ENCODE data around the gene SLAIN2.

The SLAIN2 gene

DNA sequence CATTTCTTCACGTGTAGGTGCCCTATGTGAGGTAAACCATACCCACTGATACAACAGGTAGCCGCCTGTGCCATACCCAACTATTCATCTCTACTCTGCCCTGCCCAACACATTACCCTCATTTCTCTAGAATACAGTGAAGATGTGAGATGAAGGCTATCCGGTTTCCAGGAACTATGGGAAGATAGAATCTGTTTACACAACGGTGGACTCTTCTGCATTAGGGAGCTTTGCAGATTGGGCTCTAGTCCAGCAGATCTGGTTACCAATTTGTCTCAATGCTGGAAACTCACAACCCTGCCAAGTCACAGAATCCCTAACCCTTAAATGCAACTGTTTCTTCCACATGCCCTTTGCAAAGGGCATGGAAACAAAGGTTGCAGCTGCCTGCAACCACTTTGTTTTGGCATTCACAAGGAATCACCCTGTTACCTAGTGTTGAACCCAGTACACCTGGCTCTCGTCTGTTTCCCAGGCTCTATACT, 6.4 kb upstream of the SLAIN2 start:
- no peak overlapping the region for H3K9ac ChIP-seq (ENCODE audit: low read depth, low read length)
- H3K36me3 ChIP-seq (ENCODE audit: insufficient read depth, low read length) = no peaks in the 10 kb centered on the region
- H3K9me3 ChIP-seq (replicated peaks; ENCODE audit: low read length) = no peaks in the 10 kb centered on the region
- H3K4me2 ChIP-seq (ENCODE audit: low read length) = no peak overlapping the region
- no peaks in the 10 kb centered on the region for H3K27me3 ChIP-seq (ENCODE audit: control insufficient read depth, insufficient read depth, low read length)
- H3K4me1 ChIP-seq (ENCODE audit: control insufficient read depth, insufficient read depth, low read length) = peaks cover 37% of the 10 kb centered on the region
- no peak overlapping the region for H3K4me3 ChIP-seq (ENCODE audit: low read length)

DNA sequence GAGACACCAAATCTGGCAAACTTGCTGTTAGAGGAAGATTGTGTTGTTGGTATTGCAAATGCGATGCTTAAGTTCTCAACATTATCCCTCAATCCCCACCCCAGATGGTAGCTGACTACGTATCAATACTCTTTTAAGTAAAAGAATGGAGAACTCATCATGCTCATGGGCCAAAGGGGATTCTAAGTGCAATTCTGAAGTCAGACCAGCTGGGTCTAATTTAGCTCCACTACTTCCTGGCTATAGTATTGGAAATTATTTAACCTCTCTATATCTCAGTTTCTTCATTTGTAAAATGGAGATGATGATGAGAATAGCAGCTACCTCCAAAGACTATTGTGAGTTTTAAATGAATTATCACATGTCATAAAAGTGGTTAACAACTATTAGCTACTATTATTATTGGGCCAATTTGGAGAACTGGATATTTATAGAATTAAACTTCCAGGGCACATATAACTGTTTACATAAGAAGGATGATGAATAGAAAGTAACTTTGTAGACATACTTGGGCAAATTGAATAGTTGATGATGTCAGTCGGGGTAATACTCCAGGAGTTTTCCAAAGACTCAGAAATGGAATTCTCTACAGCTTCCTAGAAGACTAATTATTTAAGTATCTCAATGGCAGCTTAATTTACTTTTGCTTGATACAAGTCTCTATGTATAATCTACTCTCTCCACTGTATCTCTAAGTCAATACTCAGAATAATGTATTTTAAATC, 5.0 kb upstream of the SLAIN2 start:
- no peaks in the 10 kb centered on the region for H3K27me3 ChIP-seq (ENCODE audit: control insufficient read depth, insufficient read depth, low read length)
- no peak overlapping the region for H3K4me3 ChIP-seq (ENCODE audit: low read length)
- peaks cover 30% of the 10 kb centered on the region for H3K4me1 ChIP-seq (ENCODE audit: control insufficient read depth, insufficient read depth, low read length)
- no peak overlapping the region for H3K4me2 ChIP-seq (ENCODE audit: low read length)
- no peaks in the 10 kb centered on the region for H3K36me3 ChIP-seq (ENCODE audit: insufficient read depth, low read length)
- H3K9me3 ChIP-seq (replicated peaks; ENCODE audit: low read length) = no peaks in the 10 kb centered on the region
- H3K9ac ChIP-seq (ENCODE audit: low read depth, low read length) = no peak overlapping the region

DNA sequence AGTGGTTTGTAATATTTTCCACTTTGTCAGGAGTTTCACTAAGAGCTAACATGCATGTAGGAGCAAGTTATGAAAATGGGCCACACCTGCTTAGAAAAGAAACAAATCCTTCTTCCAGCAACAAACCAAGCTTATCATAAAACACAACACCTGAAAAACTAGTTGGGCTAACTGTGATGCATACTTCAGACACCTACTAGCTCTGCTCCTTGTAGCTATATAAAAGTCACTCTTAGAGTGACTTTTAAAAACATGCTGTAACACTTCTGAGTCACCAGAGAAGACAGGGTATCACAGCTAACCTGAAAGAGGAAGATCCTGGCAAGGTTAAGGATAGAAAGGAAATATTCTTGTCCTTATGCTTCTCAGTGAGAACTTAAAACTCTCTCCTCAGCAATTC, 3.6 kb upstream of the SLAIN2 start:
- Histone ChIP-seq H3K9ac (ENCODE audit: low read depth, low read length) (no peak overlapping the region), H3K27me3 (ENCODE audit: control insufficient read depth, insufficient read depth, low read length) (no peaks in the 10 kb centered on the region)

DNA sequence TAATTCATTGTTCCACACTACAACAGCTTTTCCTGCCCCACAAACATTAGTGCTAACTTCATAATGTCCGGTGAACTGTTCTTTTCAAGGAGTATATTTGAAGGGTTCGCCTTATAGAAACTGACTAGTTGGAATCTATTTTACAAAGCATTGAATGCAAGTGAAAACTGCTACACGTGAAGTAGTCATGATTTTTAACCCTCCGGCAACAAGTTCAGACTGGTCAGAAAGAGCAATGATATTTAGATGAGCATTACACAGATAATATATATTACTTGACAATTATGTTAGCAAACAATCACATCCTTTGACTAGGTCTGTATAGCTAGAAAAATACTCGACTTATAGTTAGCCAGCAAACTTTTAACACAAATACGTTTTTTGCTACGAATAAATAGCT, 1.7 kb upstream of the SLAIN2 start:
- Histone ChIP-seq H3K9ac (ENCODE audit: low read depth, low read length) (peak overlapping the region; percentile 96), H3K4me3 (ENCODE audit: low read length) (peak overlapping the region; percentile 67), H3K9me3 (replicated peaks; ENCODE audit: low read length) (no peaks in the 10 kb centered on the region), H3K4me2 (ENCODE audit: low read length) (peak overlapping the region; percentile 86), H3K27me3 (ENCODE audit: control insufficient read depth, insufficient read depth, low read length) (no peaks in the 10 kb centered on the region), H3K36me3 (ENCODE audit: insufficient read depth, low read length) (no peaks in the 10 kb centered on the region), H3K4me1 (ENCODE audit: control insufficient read depth, insufficient read depth, low read length) (peaks cover 34% of the 10 kb centered on the region)

More for the DNA sequence above, 3.6 kb upstream of the SLAIN2 start:
- Histone ChIP-seq H3K4me1 (ENCODE audit: control insufficient read depth, insufficient read depth, low read length) (peaks cover 19% of the 10 kb centered on the region), H3K9me3 (replicated peaks; ENCODE audit: low read length) (no peaks in the 10 kb centered on the region), H3K4me3 (ENCODE audit: low read length) (no peak overlapping the region), H3K36me3 (ENCODE audit: insufficient read depth, low read length) (no peaks in the 10 kb centered on the region), H3K4me2 (ENCODE audit: low read length) (no peak overlapping the region)

DNA sequence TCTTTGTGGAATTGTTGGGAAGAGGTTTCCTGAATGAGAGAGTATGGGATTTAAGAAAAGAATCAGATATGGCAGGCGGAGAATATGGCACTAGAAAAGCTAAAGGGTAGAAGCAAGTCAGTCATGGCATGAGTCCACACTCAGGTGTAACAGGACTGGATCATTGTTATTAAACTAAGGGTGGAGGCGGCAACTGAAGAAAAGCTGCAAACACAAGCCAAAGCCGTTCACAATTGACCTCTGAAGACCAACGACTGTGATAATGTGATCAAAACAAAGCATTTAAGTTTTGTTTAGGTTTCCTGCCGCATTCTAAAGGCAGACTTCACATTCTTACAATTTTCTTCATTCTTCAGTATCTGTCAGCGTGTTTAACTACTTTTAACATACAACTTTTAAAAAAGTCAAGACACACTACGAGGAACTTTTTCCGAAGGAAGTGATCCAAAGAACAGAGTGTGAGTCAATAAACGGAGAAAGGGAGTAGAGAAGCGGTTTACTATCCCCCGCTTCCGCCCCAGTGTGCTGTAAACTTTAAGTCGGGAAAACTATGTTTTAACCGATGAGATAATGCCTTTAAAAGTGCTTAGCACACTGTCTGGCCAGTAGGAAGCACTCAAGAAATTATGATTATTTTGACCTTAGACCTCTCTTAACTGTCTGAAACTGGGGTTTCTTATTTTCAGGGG, 909 bp upstream of the SLAIN2 start:
- Histone ChIP-seq H3K4me3 (ENCODE audit: low read length) (peak overlapping the region; percentile 67), H3K9ac (ENCODE audit: low read depth, low read length) (peak overlapping the region; percentile 96), H3K4me1 (ENCODE audit: control insufficient read depth, insufficient read depth, low read length) (peaks cover 32% of the 10 kb centered on the region), H3K9me3 (replicated peaks; ENCODE audit: low read length) (no peaks in the 10 kb centered on the region), H3K36me3 (ENCODE audit: insufficient read depth, low read length) (no peaks in the 10 kb centered on the region), H3K4me2 (ENCODE audit: low read length) (peak overlapping the region; percentile 86), H3K27me3 (ENCODE audit: control insufficient read depth, insufficient read depth, low read length) (no peaks in the 10 kb centered on the region)

DNA sequence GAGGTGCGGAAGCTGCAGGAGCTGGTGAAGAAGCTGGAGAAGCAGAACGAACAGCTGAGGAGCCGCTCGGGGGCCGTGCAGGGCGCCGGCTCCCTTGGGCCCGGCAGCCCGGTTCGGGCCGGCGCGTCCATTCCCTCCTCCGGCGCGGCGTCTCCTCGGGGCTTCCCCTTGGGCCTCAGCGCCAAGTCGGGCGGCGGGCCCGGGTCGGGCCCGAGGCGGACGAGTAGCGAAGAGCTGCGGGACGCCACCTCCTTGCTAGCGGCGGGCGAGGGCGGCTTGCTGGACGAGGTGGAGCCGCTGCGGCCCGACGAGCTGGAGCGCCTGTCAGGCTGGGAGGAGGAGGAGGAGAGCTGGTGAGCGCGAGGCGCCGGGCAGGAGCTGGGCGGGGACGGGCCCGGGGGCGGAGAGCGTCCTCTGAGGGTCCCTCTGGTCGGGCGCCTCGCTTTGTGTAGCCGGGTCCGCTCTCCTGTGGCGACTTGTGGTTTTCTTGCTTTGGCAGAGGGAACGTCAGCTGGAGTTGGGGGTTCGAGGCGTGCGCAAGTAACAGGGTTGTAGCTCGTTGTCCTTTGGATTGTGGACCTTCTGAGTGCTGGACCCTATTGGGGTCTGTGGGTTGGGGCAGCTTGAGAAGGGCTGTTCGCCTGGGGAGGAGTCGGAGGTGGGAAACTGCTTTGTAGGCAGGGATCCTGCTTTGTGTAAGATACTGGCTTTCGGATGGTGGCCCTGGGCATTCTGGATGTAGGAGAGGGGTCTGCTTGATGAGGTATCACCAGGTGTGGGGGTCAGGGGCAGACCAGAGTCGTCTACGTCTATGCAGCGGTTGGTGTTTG, 662 bp downstream of the SLAIN2 start:
- peaks cover 45% of the 10 kb centered on the region for H3K4me1 ChIP-seq (ENCODE audit: control insufficient read depth, insufficient read depth, low read length)
- no peaks in the 10 kb centered on the region for H3K36me3 ChIP-seq (ENCODE audit: insufficient read depth, low read length)
- H3K4me3 ChIP-seq (ENCODE audit: low read length) = peak overlapping the region; percentile 82

DNA sequence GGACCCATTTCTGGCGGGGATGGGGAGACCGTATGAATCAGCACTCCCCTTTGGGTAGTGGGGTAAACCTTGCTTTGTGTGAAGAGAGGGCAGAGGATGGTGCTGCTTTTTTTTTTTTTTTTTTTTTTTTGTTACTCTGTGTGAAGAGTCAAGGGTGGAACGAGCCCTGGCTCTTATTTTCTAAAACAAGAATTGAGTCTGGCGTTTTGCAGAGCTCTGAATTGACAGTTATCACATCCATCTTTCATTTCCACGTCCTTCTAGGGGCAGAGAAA, 1.2 kb downstream of the SLAIN2 start:
- Histone ChIP-seq H3K4me1 (ENCODE audit: control insufficient read depth, insufficient read depth, low read length) (peaks cover 47% of the 10 kb centered on the region), H3K27me3 (ENCODE audit: control insufficient read depth, insufficient read depth, low read length) (no peaks in the 10 kb centered on the region), H3K9me3 (replicated peaks; ENCODE audit: low read length) (no peaks in the 10 kb centered on the region), H3K9ac (ENCODE audit: low read depth, low read length) (peak overlapping the region; percentile 99), H3K36me3 (ENCODE audit: insufficient read depth, low read length) (no peaks in the 10 kb centered on the region), H3K4me3 (ENCODE audit: low read length) (peak overlapping the region; percentile 82), H3K4me2 (ENCODE audit: low read length) (peak overlapping the region; percentile 84)

More for the DNA sequence above, 662 bp downstream of the SLAIN2 start:
- Histone ChIP-seq H3K4me2 (ENCODE audit: low read length) (peak overlapping the region; percentile 84), H3K27me3 (ENCODE audit: control insufficient read depth, insufficient read depth, low read length) (no peaks in the 10 kb centered on the region), H3K9me3 (replicated peaks; ENCODE audit: low read length) (no peaks in the 10 kb centered on the region), H3K9ac (ENCODE audit: low read depth, low read length) (peak overlapping the region; percentile 99)

DNA sequence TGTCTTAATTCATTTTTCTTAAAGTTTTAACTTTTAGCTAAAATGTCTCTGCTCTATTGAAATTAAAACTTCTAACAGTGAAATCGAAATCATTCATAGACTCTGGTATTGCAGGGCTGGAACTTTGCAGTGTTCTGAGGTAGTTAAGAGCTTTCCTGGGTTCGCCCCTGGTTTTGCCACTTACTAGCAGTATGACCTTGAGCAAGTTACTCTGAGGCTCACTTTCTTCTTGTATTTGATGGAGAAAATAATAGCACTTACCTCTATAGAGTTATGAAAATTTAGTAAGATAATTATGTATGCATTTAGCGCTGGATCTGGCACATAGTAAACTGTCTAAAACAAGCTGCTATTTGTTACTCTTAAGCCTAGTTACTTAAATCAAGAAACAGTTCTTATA, 1.7 kb downstream of the SLAIN2 start:
- Histone ChIP-seq H3K4me3 (ENCODE audit: low read length) (peak overlapping the region; percentile 82), H3K36me3 (ENCODE audit: insufficient read depth, low read length) (no peaks in the 10 kb centered on the region), H3K4me1 (ENCODE audit: control insufficient read depth, insufficient read depth, low read length) (peaks cover 44% of the 10 kb centered on the region), H3K4me2 (ENCODE audit: low read length) (peak overlapping the region; percentile 84), H3K9me3 (replicated peaks; ENCODE audit: low read length) (no peaks in the 10 kb centered on the region), H3K9ac (ENCODE audit: low read depth, low read length) (peak overlapping the region; percentile 99), H3K27me3 (ENCODE audit: control insufficient read depth, insufficient read depth, low read length) (no peaks in the 10 kb centered on the region)

DNA sequence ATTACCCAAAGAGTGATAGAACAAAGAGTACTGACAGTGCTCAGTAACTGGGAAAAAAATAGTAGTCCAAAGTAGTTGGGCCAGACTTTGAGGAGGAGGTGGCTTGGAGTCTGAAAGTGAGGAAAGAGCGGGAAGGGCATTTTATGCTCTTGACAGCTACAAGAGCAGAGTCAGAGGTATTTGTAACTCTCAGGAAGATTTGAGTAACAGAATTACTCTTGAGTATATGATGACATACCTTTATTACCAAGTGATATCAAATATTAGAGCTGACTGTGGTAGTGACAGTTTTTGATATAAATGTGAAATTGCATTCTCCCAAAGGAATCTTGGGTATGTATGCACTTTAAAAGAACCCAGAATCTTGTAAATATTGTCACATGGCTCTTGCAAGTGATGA, 2.2 kb downstream of the SLAIN2 start:
- peak overlapping the region; percentile 99 for H3K9ac ChIP-seq (ENCODE audit: low read depth, low read length)
- peaks cover 44% of the 10 kb centered on the region for H3K4me1 ChIP-seq (ENCODE audit: control insufficient read depth, insufficient read depth, low read length)
- no peaks in the 10 kb centered on the region for H3K36me3 ChIP-seq (ENCODE audit: insufficient read depth, low read length)
- no peaks in the 10 kb centered on the region for H3K9me3 ChIP-seq (replicated peaks; ENCODE audit: low read length)
- H3K4me2 ChIP-seq (ENCODE audit: low read length) = peak overlapping the region; percentile 84
- H3K27me3 ChIP-seq (ENCODE audit: control insufficient read depth, insufficient read depth, low read length) = no peaks in the 10 kb centered on the region
- peak overlapping the region; percentile 82 for H3K4me3 ChIP-seq (ENCODE audit: low read length)

DNA sequence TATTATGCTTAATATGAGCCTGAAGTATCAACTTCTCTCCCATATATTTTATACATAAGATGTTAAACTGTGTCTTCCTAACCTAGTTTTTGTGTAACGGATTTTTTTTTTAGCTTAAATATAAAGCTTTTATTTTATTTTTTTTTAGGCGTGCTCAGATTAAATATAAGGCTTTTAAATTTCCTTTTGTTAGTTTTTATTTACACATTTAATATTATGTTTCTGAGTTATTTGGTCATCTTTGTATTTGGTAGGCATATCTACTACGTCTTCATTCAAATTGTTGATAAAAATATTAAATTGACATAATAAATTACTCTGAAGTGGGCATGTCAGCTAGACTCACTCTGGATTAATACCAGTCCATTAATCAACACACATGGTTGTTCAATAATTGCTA, 4.2 kb downstream of the SLAIN2 start:
- no peak overlapping the region for H3K9ac ChIP-seq (ENCODE audit: low read depth, low read length)
- H3K4me1 ChIP-seq (ENCODE audit: control insufficient read depth, insufficient read depth, low read length) = peaks cover 36% of the 10 kb centered on the region
- H3K4me3 ChIP-seq (ENCODE audit: low read length) = no peak overlapping the region

DNA sequence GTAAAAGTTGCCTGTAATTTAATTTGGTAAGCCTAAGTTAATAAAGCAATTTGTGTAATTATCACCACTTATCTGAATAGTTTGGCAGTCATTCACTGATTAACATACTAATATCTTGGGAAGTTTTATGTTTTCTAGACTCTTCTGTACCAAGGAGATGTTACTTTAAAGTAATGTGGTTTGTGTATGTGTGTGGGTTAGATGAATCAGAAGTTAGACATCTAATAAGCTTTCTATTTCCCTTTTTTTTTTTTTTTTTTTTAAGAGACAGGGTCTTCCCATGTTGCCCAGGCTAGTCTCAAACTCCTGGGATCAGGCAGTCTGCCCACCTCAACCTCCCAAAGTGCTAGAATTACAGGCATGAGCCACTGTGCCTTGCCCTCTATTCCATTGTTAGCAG, 5.3 kb downstream of the SLAIN2 start:
- Histone ChIP-seq H3K9me3 (replicated peaks; ENCODE audit: low read length) (no peaks in the 10 kb centered on the region), H3K4me3 (ENCODE audit: low read length) (peak overlapping the region; percentile 15), H3K4me1 (ENCODE audit: control insufficient read depth, insufficient read depth, low read length) (peaks cover 36% of the 10 kb centered on the region), H3K9ac (ENCODE audit: low read depth, low read length) (peak overlapping the region; percentile 33), H3K4me2 (ENCODE audit: low read length) (peak overlapping the region; percentile 49), H3K27me3 (ENCODE audit: control insufficient read depth, insufficient read depth, low read length) (no peaks in the 10 kb centered on the region), H3K36me3 (ENCODE audit: insufficient read depth, low read length) (no peaks in the 10 kb centered on the region)

More for the DNA sequence above, 4.2 kb downstream of the SLAIN2 start:
- Histone ChIP-seq H3K9me3 (replicated peaks; ENCODE audit: low read length) (no peaks in the 10 kb centered on the region), H3K36me3 (ENCODE audit: insufficient read depth, low read length) (no peaks in the 10 kb centered on the region), H3K27me3 (ENCODE audit: control insufficient read depth, insufficient read depth, low read length) (no peaks in the 10 kb centered on the region), H3K4me2 (ENCODE audit: low read length) (no peak overlapping the region)

Data from skeletal muscle satellite cell (primary cell).